Loucy (cell line): ENCODE data around the gene SUPT7L.

Source experiments
- H2AFZ ChIP-seq: fragments of 200-600 bp; sonication (generic); 2 replicates; pipeline ENCODE4 v1.6.0; 2016; ENCODE audit warnings: antibody characterized with exemption, mild to moderate bottlenecking, low read length, moderate library complexity
- H3F3A ChIP-seq: fragments of 200-600 bp; 2 replicates; pipeline ENCODE4 v1.6.0; 2016; ENCODE audit warnings: antibody characterized with exemption, low read depth, mild to moderate bottlenecking
- H3K27me3 ChIP-seq: fragments of 200-600 bp; sonication (generic); 2 replicates; pipeline ENCODE4 v1.6.1; 2014; ENCODE audit warnings: low read length, mild to moderate bottlenecking; ENCODE audit not compliant: insufficient read depth, poor library complexity, severe bottlenecking
- H3K36me3 ChIP-seq: fragments of 200-600 bp; sonication (generic); 2 replicates; pipeline ENCODE4 v1.6.1; 2016; ENCODE audit warnings: low read length; ENCODE audit not compliant: insufficient read depth
- H3K4me1 ChIP-seq: fragments of 200-600 bp; sonication (generic); 2 replicates; pipeline ENCODE4 v1.5.1; 2014; ENCODE audit warnings: low read length, mild to moderate bottlenecking; ENCODE audit not compliant: insufficient read depth, poor library complexity, severe bottlenecking
- H3K4me2 ChIP-seq: fragments of 200-600 bp; sonication (generic); 2 replicates; pipeline ENCODE4 v1.6.0; 2014; ENCODE audit warnings: antibody characterized with exemption, low read length, low read depth, mild to moderate bottlenecking; ENCODE audit not compliant: poor library complexity, severe bottlenecking
- H3K4me3 ChIP-seq: fragments of 200-600 bp; sonication (generic); 2 replicates; pipeline ENCODE4 v1.5.1; 2014; ENCODE audit warnings: low read length, mild to moderate bottlenecking, mixed read lengths; ENCODE audit not compliant: poor library complexity, severe bottlenecking
- H3K79me2 ChIP-seq: fragments of 200-600 bp; sonication (generic); 2 replicates; pipeline ENCODE4 v1.6.1; 2014; ENCODE audit warnings: low read length; ENCODE audit not compliant: insufficient read depth
- H3K9ac ChIP-seq: fragments of 200-600 bp; sonication (generic); 2 replicates; pipeline ENCODE4 v1.6.0; 2014; ENCODE audit warnings: mild to moderate bottlenecking, low read depth, low read length, moderate library complexity; ENCODE audit not compliant: poor library complexity, severe bottlenecking
- H3K9me2 ChIP-seq: fragments of 200-600 bp; sonication (generic); replicated peaks from 2 replicates; pipeline ENCODE4 v1.6.1; 2016; ENCODE audit warnings: low read depth, low read length, mixed read lengths
- H3K9me3 ChIP-seq: fragments of 200-600 bp; sonication (generic); 2 replicates; pipeline ENCODE4 v1.6.1; 2014; ENCODE audit warnings: mild to moderate bottlenecking, antibody characterized with exemption, low read length, low read depth; ENCODE audit not compliant: insufficient read depth
- H4K20me1 ChIP-seq: fragments of 200-600 bp; sonication (generic); 2 replicates; pipeline ENCODE4 v1.6.0; 2014; ENCODE audit warnings: antibody characterized with exemption, low read length, mild to moderate bottlenecking; ENCODE audit not compliant: insufficient read depth, poor library complexity, severe bottlenecking
- EZH2phosphoT487 ChIP-seq: fragments of 200-600 bp; IDR thresholded peaks from 2 replicates; pipeline ENCODE4 v1.6.1; 2018; ENCODE audit warnings: antibody characterized with exemption, mild to moderate bottlenecking, moderate library complexity, borderline replicate concordance
- TF ChIP-seq, protein P1 (sequence below): fragments of 200-600 bp; sonication (generic); conservative IDR thresholded peaks from 2 replicates; pipeline ENCODE4 v1.5.1; 2014; ENCODE audit warnings: mild to moderate bottlenecking, antibody characterized with exemption, low read length

Gene SUPT7L

DNA sequence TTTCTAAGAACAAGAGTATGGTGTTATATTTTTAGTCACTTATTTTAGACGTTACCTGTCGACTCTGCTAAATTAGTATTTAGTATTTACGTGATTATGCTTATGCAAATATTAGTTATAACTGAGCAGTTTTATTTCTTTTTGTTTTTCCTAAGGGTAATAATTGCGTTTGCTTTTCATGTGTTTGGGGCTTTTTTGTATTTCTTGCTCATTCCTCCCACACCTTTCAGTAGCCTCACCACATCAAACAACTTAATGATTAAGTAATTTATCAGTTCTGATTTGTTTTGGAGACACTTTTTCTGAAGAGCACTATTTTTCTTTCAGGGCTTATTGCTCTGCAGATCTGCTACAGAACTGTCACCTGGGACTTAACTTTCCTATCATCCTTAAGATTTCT lies 7.8 kb upstream of the SUPT7L start:
- Histone ChIP-seq H3K9me2 (no peaks in the 10 kb centered on the region), H3K4me1 (no peaks in the 10 kb centered on the region), H2AFZ (no peak overlapping the region), H3F3A (no peaks in the 10 kb centered on the region), H3K4me2 (no peak overlapping the region), H4K20me1 (no peaks in the 10 kb centered on the region), H3K4me3 (no peak overlapping the region), H3K79me2 (no peaks in the 10 kb centered on the region), H3K9ac (no peak overlapping the region), H3K9me3 (no peaks in the 10 kb centered on the region), H3K36me3 (peaks cover 26% of the 10 kb centered on the region), H3K27me3 (no peaks in the 10 kb centered on the region)
- no peak for TF ChIP-seq EZH2phosphoT487
- TF ChIP-seq, protein P1, sequence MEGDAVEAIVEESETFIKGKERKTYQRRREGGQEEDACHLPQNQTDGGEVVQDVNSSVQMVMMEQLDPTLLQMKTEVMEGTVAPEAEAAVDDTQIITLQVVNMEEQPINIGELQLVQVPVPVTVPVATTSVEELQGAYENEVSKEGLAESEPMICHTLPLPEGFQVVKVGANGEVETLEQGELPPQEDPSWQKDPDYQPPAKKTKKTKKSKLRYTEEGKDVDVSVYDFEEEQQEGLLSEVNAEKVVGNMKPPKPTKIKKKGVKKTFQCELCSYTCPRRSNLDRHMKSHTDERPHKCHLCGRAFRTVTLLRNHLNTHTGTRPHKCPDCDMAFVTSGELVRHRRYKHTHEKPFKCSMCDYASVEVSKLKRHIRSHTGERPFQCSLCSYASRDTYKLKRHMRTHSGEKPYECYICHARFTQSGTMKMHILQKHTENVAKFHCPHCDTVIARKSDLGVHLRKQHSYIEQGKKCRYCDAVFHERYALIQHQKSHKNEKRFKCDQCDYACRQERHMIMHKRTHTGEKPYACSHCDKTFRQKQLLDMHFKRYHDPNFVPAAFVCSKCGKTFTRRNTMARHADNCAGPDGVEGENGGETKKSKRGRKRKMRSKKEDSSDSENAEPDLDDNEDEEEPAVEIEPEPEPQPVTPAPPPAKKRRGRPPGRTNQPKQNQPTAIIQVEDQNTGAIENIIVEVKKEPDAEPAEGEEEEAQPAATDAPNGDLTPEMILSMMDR: no peak

DNA sequence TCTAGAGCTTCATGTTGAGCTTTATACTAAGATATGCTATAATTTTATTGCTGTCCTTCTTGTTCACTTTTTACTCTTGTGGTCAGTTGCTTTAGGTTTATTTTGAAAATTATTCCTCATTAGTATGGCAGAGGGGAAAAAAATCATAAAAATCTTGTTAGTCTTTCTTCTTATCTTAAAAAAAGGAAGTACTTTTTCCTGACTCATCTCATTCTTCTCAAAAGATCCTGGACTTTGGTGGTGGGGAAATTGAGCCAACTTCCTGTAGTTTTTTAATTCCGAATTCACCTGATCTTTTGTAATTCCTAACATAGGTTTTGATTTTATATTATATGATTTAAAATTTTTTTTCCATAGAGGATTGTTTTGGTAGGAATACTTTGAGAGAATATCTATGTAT lies 4.0 kb upstream of the SUPT7L start:
- Histone ChIP-seq H3K9ac (no peak overlapping the region), H3F3A (no peaks in the 10 kb centered on the region), H3K9me3 (no peaks in the 10 kb centered on the region), H3K9me2 (no peaks in the 10 kb centered on the region), H3K4me3 (no peak overlapping the region), H3K4me2 (peak overlapping the region; percentile 28), H3K4me1 (peaks cover 12% of the 10 kb centered on the region), H3K36me3 (peaks cover 14% of the 10 kb centered on the region; the same call in 1 of the 2 replicates), H3K27me3 (no peaks in the 10 kb centered on the region), H2AFZ (no peak overlapping the region), H4K20me1 (no peaks in the 10 kb centered on the region), H3K79me2 (peaks cover 30% of the 10 kb centered on the region)
- TF ChIP-seq EZH2phosphoT487: no peak
- TF ChIP-seq, protein P1: no peak

DNA sequence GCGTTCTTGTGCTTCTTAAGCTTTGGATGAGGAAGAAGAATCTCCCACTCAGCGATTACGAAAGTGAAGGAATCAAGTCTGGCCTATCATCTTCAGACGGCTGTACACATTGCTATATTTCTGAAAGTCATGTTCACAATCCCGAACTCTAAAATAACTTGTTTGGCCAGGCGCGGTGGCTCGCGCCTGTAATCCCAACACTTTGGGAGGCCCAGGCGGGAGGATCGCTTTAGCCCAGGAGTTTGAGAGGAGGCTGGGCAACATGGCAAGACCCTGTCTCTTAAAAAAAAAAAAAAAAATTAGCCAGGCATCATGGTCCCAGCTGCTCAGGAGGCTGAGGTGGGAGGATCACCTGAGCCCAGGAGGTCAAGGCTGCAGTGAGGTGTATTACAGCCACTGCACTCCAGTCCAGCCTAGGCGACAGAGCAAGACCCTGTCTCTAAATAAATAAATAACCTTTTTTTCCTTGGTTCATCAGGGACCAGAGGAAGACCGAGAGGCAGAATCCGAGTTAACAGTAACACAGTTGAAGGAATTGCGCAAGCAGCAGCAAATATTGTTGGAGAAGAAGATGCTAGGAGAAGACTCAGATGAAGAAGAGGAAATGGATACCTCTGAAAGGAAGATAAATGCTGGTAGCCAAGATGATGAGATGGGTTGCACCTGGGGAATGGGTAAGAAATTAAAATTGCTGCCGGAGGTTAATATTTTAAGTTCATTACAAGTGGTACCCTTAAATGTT lies 1.4 kb upstream of the SUPT7L start:
- Histone ChIP-seq H2AFZ (no peak overlapping the region), H3K4me3 (peak overlapping the region; percentile 85), H3K9me3 (no peaks in the 10 kb centered on the region), H3K36me3 (peaks cover 18% of the 10 kb centered on the region; the same call in 1 of the 2 replicates), H3K27me3 (no peaks in the 10 kb centered on the region), H3K9ac (peak overlapping the region; percentile 74), H4K20me1 (no peaks in the 10 kb centered on the region), H3K9me2 (no peaks in the 10 kb centered on the region), H3K4me1 (peaks cover 22% of the 10 kb centered on the region), H3K4me2 (peak overlapping the region; percentile 83), H3F3A (no peaks in the 10 kb centered on the region), H3K79me2 (peaks cover 49% of the 10 kb centered on the region)
- TF ChIP-seq EZH2phosphoT487: no peak
- TF ChIP-seq, protein P1: no peak
